Measurements from ENCODE around the gene TUT1.
"Not testable (repeated sequence)": the region's sequence is repeated elsewhere in the genome, so short reads cannot be mapped to it uniquely, and the experiment has no call there.

The TUT1 gene

DNA sequence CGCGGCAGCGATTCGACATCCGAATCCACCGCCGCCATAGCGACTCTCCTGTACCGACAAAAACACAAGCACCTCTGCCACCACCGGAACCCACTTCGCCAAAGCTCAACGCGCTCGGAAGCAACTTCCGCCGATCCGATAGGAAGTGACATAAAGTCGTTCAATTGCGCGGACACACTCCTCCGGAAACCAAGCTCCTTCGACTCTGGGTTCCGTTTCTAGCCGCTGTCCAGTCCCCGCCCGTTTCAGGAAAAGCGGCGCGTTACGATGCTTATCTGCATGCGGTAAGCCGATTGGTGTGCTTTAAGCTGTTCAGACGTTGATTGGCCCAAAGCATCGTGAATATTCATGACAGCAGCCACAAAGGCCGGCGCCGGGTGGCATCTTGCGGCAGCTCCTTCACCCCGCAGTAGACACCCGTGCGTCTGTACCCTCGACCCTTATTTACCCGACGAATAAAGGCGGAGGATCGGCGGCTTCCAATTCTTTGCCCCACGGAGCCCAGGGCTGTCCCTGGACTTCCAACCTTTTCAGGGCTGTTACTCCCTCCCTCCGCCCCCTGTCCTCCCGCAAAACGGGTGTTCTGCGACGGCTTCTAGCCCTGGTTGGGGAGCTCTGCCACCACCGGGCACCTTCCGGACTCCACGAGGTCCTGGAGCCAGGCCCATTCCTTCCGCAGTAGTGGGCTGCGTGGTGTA is at the start of gene TUT1:
TUT1 (minus strand) TSS at position 76 of the 698 bp plus-strand sequence; CDS start at position 38, 38 bp downstream.
- peak; percentile 96 for FAIRE-seq
- DNase-seq (ENCODE audit: insufficient read length, low spot score), result peak; percentile 84

- DNase-seq (ENCODE audit: insufficient read length, low spot score) (no peak), FAIRE-seq (no peak)
Observed at GRCh38 chr11:62632492-62632891, 41.2 kb upstream of the TUT1 start.

DNA sequence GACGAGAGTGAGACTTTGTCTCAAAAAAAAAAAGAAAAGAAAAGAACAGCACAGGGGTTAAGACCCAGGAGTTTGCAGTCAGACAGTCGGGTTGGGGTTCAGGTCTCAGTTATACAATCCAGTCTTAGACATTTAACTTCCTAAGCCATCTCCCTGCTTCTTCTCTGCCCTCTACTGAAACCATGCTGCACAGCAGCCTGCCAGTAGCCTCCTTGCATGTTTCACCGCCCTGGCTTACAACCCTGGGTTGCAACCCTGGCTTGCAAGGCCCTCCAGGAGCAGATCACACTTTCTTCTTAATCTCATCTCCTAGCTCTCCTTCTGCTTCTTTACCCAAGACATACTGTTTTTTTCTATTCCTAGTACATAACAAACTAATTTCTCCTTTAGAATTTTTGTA is 36.4 kb upstream of the TUT1 start:
- no peak for FAIRE-seq
- DNase-seq (ENCODE audit: insufficient read length, low spot score), result no peak

DNA sequence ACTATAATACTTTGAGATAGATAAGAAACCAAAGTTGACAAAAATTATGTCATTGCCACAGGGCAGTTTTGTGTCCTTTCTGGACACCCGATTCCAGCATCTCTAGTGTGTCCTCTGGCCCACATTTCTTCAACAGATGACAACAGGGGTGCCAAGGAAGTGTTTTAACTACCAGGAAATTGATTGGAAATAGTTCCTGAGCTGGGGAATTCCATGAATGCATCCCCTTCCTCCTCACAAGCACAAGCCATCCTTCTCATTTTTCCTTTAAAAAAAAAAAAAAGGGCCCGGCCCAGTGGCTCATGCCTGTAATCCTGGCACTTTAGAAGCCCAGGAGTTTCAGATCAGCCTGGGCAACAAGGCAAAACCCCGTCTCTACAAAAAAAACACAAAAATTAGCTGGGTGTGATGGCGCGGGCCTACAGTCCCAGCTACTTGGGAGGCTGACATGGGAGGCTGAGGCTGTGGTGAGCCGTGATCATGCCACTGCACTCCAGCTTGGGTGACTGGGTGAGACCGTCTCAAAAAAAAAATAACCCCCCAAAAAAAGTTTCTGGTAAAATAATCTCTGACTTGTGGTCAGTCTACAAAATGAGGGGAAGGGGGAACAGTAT is 31.3 kb upstream of the TUT1 start:
- DNase-seq (ENCODE audit: insufficient read length, low spot score) (no peak), FAIRE-seq (no peak)

DNA sequence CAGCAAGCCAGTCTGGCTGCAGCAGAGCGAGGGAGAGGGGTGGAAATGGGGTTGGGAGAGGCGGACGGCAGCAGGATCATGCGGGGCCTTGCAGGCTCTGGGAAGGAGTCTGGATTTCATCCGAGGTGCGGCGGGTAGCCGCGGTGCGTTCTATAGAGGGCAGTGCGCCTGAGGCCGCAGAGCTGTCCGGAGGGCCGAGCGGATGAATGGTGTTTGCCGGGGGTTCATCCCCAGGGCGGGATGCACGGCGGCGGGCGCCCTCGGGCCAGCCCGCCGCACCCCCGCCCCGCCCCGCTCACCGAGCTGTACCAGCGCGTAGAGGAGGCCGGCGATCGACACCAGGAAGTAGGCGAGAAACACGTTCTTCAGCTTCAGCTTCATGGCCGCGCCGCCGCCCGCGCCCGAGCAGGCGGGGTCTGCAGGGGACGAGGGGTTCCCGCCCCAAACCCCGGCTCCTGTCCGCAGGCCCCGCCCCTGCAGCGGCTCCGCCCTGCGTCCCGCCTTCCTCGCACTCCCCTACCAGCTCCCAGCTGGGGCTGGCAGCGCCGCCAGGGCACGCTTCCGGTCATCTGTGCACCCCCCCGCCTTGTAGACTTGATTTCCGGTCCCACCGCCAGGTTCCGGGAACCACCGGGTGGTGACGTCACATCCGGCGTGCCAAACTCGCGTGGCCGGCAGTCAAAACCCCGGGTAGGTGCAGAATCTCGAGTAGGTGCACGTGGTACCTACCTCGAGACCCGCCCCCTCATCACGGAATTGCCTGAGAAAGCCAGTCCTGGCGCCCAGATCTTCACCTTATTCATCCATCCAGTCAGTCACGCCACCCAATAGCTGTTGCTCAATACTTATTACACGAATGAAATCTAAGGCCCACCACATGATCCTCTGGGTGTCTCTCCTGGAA is 30.5 kb upstream of the TUT1 start, which contains the start of gene B3GAT3:
B3GAT3 (minus strand) TSS at position 420 of the 904 bp plus-strand sequence; CDS start at position 381, 39 bp downstream.
- peak; percentile 95 for FAIRE-seq

DNA sequence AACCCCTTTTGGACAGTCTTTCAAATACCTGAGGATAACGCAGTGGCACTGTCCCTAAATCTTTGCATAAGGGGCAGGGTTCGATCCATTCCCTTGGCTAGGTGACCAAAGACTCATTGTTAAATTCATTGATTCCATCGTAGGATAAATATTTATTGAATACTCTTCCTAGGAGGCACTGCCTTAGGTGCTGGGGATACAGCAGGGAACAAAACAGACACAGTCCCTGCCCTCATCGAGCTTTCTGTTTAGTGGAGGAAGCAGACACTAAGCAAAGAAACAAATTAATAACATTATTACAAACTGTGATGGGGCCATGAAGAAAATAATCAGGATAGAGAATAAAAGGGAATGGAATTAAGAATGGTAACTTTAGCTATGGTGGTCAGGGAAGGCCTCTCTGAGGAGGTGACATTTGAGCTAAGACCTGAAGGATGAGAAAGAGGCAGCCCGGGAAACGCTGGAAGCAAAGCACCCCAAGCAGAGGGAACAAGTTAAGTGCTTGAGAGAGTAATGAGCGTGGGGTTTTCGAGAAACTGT is 29.8 kb upstream of the TUT1 start:
- FAIRE-seq, result peak; percentile 67
- no peak for DNase-seq (ENCODE audit: insufficient read length, low spot score)

More for the DNA sequence above, 30.5 kb upstream of the TUT1 start, which contains the start of gene B3GAT3:
- DNase-seq (ENCODE audit: insufficient read length, low spot score), result peak; percentile 99

GRCh38 chr11:62616957-62617356 is 25.6 kb upstream of the TUT1 start:
- not testable (repeated sequence) for DNase-seq (ENCODE audit: insufficient read length, low spot score); FAIRE-seq

- no peak for FAIRE-seq
Observed at GRCh38 chr11:62615521-62615920, 24.2 kb upstream of the TUT1 start.

GRCh38 chr11:62614275-62614674 is 23.0 kb upstream of the TUT1 start:
- FAIRE-seq, result no peak

More at GRCh38 chr11:62615521-62615920, 24.2 kb upstream of the TUT1 start:
- DNase-seq (ENCODE audit: insufficient read length, low spot score), result no peak

DNA sequence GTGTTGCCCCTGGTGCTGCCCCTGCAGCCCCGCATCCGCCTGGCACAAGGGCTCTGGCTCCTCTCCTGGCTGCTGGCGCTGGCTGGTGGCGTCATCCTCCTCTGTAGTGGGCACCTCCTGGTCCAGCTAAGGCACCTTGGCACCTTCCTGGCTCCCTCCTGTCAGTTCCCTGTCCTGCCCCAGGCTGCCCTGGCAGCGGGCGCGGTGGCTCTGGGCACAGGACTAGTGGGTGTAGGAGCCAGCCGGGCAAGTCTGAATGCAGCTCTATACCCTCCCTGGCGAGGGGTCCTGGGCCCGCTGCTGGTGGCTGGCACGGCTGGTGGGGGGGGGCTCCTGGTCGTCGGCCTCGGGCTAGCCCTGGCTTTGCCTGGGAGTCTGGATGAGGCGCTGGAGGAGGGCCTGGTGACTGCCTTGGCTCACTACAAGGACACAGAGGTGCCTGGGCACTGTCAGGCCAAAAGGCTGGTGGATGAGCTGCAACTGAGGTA is 22.0 kb upstream of the TUT1 start:
- no peak for FAIRE-seq
- DNase-seq (ENCODE audit: insufficient read length, low spot score), result no peak

More at GRCh38 chr11:62614275-62614674, 23.0 kb upstream of the TUT1 start:
- DNase-seq (ENCODE audit: insufficient read length, low spot score), result no peak

DNA sequence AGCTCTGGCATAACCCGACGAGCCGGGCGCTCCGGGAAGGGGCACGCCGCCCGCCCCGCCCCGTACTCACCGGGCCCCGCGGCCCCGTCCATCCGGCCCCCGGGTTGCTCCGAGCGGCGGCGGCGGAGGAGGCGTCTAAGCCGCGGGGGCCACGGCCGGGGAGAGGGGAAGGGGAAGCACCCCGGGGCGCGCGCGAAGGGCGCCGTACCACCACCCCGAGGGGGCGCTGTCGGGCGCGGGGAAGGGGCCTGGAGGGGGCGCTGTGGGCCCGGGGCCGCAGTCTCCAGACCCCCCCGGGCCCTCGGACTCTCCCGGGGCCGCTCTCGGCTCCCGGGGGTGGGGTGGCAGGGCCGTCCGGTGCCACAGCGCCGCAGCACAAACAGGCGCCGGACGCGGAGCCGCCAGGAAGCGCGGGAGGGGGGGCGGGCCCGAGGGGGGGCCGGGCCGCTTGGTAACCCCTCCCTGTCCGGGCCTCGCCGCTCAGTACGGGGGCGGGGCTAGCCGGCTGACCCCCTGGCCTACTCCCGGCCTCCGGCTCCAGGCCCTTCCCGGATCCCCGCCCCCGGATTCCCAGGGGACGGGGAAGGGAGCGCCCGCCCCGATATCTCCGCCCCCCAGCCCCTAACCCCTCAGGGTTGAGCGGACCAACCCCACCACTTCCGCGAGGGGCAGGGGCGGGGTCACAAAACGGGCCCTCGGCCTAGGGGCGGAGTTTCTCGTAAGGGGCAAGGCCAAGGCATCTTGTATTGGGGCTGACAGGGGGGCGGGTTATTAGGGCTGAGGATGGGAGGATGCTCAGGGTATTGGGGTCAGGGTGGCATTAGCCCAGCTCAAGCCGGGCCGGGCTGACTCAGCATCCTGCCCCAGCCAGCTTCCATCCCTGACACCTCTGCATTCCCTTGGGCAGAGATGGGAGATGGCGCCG is 21.3 kb upstream of the TUT1 start, which contains the start of the genes EML3 and ROM1:
EML3 (minus strand) TSS at position 410 of the 925 bp plus-strand sequence; CDS start at position 92, 318 bp downstream.
ROM1 (plus strand) TSS at position 892 of the 925 bp plus-strand sequence; CDS start at position 917, 25 bp downstream.
- FAIRE-seq, result peak; percentile 97
- DNase-seq (ENCODE audit: insufficient read length, low spot score), result peak; percentile 92

GRCh38 chr11:62611705-62612365 is 20.5 kb upstream of the TUT1 start:
- DNase-seq (ENCODE audit: insufficient read length, low spot score) (no peak), FAIRE-seq (peak; percentile 55)

DNA sequence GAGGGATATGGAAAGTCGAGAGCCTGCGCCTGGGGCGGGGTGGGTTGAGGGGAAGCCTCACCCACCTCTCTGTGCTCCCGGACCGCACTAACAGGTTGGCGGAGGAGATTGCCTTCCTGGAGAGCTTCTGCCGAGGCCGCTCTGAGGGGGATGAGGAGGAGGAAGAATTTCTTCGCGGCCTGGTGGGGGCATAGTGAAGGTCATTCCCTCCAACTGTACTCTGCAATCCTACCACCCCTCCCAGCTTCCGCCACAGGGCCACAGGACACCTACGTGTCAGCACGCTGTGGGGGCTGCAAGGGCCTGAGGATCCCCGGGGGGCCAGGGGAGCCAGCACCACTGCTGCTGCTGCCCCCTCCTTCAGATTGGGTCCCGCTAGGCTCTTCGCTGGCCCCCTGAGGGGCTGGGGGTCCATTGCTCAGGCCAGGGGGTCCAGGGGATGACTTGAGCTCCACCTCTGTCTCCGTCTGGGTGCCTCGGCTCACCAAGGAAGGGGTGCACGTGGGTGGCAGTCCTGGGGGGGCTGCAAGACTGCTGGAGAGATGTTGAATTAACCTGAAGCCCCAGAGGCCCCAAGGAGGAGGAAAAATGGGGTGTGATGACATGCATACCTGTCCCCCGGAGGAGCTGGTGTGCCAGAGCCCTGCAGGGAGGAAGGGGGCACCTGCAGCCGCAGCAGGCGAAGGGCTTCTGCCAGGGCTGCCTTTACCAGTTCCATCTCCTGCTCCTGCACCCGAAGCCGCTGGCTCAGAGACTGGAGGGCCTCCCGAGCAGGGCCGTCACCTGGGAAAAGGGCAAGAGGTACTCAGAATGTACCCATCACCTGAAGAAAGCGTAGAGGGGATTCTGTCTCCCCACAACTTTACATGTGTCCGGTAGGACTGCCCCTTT is 19.7 kb upstream of the TUT1 start:
- no peak for DNase-seq (ENCODE audit: insufficient read length, low spot score)
- peak; percentile 70 for FAIRE-seq

DNA sequence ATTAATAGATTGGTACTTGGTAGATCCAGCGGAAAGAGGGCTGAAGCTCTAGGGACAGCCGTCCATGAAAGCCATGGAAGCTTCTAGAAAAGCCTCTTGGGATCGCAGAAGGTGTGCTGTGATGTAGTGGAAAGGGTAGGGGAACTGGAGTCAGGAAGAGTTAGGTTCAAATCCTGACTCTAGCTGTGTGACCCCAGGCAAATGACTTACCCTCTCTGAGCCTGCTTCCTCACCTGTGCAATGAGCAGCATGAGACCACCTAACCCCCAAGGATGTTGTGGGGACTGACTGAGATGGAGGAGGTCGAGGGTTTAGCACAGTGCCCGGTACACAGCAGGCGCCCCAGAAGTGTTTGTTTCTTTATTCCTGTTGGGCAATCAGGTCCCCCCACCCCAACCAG is 19.1 kb upstream of the TUT1 start:
- no peak for FAIRE-seq
- DNase-seq (ENCODE audit: insufficient read length, low spot score), result no peak

DNA sequence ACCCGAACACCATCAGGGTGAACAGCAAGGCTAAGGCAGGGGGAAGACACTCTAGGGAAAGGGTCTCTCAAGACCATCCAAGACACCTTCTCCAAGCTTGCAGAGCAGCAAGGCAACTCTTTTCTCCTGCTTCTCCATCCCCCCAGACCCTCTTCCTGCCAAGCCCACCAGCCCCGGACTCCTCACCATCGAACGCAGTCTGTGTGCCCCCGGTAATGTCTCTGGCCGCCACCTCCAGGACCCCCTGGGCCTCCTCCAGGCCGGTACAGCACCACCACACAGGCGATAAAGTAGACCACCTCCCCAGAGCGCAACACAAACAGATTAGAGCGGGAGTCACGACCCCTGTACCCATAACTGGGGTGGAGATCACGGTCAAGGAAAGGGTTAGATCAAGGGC is 17.5 kb upstream of the TUT1 start:
- FAIRE-seq (no peak), DNase-seq (ENCODE audit: insufficient read length, low spot score) (no peak)

DNA sequence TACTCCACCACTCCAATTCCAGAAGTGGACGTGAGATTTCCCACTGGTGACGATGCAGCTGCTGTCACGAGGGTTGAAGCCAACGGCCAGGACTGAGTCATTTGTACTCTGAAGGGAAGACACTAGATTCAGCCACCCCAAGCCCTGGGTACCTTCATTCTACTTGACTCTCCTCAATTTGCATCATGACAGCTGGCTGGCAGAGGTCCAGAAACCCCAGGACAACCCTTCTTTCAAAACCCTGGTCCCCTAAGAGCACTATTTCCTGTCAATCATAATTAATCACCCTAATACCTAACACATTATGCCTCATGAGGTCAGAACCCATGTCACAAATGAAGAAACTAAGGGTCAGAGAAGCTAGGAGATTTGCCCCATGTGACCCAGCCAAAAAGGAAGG is 16.4 kb upstream of the TUT1 start:
- FAIRE-seq, result no peak
- DNase-seq (ENCODE audit: insufficient read length, low spot score), result no peak

DNA sequence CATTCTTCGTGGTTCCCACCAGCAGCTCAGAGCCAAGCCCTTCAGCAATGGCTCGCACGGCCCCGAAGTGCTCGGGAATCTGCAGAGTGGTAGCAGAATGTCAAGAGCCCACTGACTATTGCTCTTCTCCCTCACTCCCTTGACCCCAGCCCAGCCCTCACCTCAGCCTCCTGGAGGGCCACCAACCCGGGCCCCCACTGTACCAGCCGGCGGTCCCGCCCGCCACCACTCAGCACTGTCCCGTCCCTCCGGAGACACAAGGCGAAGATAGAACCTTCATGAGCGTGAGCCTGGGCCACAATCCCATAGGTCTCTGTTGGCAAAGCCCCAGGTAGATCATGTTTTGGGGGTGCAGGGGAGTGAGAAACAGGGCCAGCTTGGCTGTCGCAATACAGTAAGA is 14.6 kb upstream of the TUT1 start:
- no peak for DNase-seq (ENCODE audit: insufficient read length, low spot score)
- FAIRE-seq, result no peak

DNA sequence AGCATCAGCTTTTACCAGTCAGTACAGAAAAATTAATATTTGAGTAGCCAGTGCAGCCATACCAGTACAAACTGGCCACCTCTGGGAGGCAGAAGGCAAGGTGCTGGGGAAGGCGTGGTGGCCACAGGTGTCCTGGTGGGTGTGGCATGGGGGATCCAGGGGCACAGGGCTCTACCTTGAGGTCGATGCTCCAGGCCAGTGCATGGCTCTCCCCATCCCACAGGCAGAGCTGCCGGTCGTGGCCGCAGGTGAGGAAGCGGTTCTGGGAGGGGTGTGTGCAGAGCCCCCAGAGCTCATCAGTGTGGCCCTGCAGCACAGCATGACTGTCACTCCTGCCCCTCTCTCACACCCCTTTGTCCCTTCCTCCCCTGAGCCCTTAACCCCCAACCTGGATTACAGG is 14.1 kb upstream of the TUT1 start:
- DNase-seq (ENCODE audit: insufficient read length, low spot score), result no peak
- FAIRE-seq, result no peak
